ENCODE data around the gene ASPRV1.

GRCh38 chr2:70005216-70005615 is 43.8 kb upstream of the ASPRV1 start:
- TF ChIP-seq ZNF317 (CRISPR knock-in tag; IDR thresholded peaks at IDR 0.05; ENCODE audit: borderline replicate concordance, low read depth) (no peak), JUN (CRISPR knock-in tag; IDR thresholded peaks at IDR 0.05) (no peak), CTCF (IDR thresholded peaks at IDR 0.05) (no peak), ESRRA (CRISPR knock-in tag; IDR thresholded peaks at IDR 0.05; ENCODE audit: borderline replicate concordance) (no peak), ZNF512 (CRISPR knock-in tag; IDR thresholded peaks at IDR 0.05; ENCODE audit: borderline replicate concordance) (no peak), MXD4 (CRISPR knock-in tag; IDR thresholded peaks at IDR 0.05; ENCODE audit: borderline replicate concordance) (no peak), NFYB (CRISPR knock-in tag; conservative IDR thresholded peaks at IDR 0.05; ENCODE audit: low read depth) (no peak), PRDM15 (CRISPR knock-in tag; IDR thresholded peaks at IDR 0.05) (no peak)
- TF ChIP-seq, protein P1, sequence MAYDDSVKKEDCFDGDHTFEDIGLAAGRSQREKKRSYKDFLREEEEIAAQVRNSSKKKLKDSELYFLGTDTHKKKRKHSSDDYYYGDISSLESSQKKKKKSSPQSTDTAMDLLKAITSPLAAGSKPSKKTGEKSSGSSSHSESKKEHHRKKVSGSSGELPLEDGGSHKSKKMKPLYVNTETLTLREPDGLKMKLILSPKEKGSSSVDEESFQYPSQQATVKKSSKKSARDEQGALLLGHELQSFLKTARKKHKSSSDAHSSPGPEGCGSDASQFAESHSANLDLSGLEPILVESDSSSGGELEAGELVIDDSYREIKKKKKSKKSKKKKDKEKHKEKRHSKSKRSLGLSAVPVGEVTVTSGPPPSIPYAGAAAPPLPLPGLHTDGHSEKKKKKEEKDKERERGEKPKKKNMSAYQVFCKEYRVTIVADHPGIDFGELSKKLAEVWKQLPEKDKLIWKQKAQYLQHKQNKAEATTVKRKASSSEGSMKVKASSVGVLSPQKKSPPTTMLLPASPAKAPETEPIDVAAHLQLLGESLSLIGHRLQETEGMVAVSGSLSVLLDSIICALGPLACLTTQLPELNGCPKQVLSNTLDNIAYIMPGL (CRISPR knock-in tag; IDR thresholded peaks at IDR 0.05) = no peak
- TF ChIP-seq, protein P2, sequence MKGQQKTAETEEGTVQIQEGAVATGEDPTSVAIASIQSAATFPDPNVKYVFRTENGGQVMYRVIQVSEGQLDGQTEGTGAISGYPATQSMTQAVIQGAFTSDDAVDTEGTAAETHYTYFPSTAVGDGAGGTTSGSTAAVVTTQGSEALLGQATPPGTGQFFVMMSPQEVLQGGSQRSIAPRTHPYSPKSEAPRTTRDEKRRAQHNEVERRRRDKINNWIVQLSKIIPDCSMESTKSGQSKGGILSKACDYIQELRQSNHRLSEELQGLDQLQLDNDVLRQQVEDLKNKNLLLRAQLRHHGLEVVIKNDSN (CRISPR knock-in tag; IDR thresholded peaks at IDR 0.05) = no peak
- TF ChIP-seq, protein P3, sequence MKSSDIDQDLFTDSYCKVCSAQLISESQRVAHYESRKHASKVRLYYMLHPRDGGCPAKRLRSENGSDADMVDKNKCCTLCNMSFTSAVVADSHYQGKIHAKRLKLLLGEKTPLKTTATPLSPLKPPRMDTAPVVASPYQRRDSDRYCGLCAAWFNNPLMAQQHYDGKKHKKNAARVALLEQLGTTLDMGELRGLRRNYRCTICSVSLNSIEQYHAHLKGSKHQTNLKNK (CRISPR knock-in tag; IDR thresholded peaks at IDR 0.05) = no peak
